Lung (tissue), 12 donors: ENCODE data around the gene ZSCAN9. TPM values are rescaled to one million over a fixed set of nuclear protein-coding genes. Genes with fewer than 3 reads are reported as not detected.

Experiments
- ATAC-seq: fragments of 200-7000 bp; cut with Tn5 transposase; one replicate; pipeline ENCODE4 v1.9.1; 2020; ENCODE audit warnings: moderate number of reproducible peaks; ENCODE audit not compliant: insufficient read depth, low FRiP score
- DNase-seq, 3 donors: peaks; one replicate each; pipeline ENCODE4 v3.0.0-alpha.2; 2013 to 2017
- H3K27ac ChIP-seq, 2 donors: one replicate each; pipeline ENCODE4 v1.5.1; 2013; ENCODE audit warnings: mild to moderate bottlenecking in 2 of 2, moderate library complexity in 2 of 2, control low read depth in 1 of 2, inconsistent platforms in 1 of 2, low read depth in 1 of 2, low read length in 1 of 2
- H3K27me3 ChIP-seq, 3 donors: one replicate each; pipeline ENCODE4 v1.5.1; 2013; ENCODE audit warnings: low read length in 2 of 3; ENCODE audit not compliant: control insufficient read depth in 3 of 3, insufficient read depth in 3 of 3
- H3K36me3 ChIP-seq, 4 donors: one replicate each; pipeline ENCODE4 v1.5.1; 2013; ENCODE audit warnings: low read length in 4 of 4, mild to moderate bottlenecking in 1 of 4, moderate library complexity in 1 of 4; ENCODE audit not compliant: control insufficient read depth in 4 of 4, insufficient read depth in 4 of 4
- H3K4me1 ChIP-seq, 5 donors: one replicate each; pipeline ENCODE4 v1.5.1; 2013; ENCODE audit warnings: low read length in 5 of 5, mild to moderate bottlenecking in 2 of 5, moderate library complexity in 1 of 5; ENCODE audit not compliant: control insufficient read depth in 5 of 5, insufficient read depth in 5 of 5
- H3K4me3 ChIP-seq: one replicate; pipeline ENCODE4 v1.5.1; 2013; ENCODE audit warnings: mild to moderate bottlenecking, control low read depth, moderate library complexity
- H3K9ac ChIP-seq, 2 donors: one replicate each; pipeline ENCODE4 v1.5.1; 2013; ENCODE audit warnings: low read length in 2 of 2, control low read depth in 1 of 2; ENCODE audit not compliant: insufficient read depth in 1 of 2
- H3K9me3 ChIP-seq, 4 donors: one replicate each; pipeline ENCODE4 v1.5.1; 2013; ENCODE audit warnings: low read length in 3 of 4, mild to moderate bottlenecking in 1 of 4, moderate library complexity in 1 of 4; ENCODE audit not compliant: control insufficient read depth in 4 of 4, insufficient read depth in 3 of 4
- WGBS, 2 donors: extraction: QIAGEN DNeasy Blood & Tissue Kit; methylation state at CpG; one replicate each; pipeline ENCODE4 v1.1.7; 2013; 5-methylcytosine and 5-hydroxymethylcytosine counted together
- polyA plus RNA-seq, 2 donors: library from polyadenylated mRNA; stranded (reverse); fragments of 200-250 nt; gene quantifications; one replicate each; pipeline ENCODE4 v1.2.1, GENCODE V29; 2013
- total RNA-seq, 2 donors: library from RNA; depleted of rRNA in 1 of 2; stranded (reverse); fragments of >200 nt in 1 of 2; gene quantifications; one replicate each; pipeline ENCODE4 v1.2.1, GENCODE V29; 2014 to 2021
- TF ChIP-seq, protein P1 (sequence below): IDR thresholded peaks from 2 replicates; pipeline ENCODE4 v1.5.1; 2012; ENCODE audit warnings: mild to moderate bottlenecking; ENCODE audit errors: control extremely low read depth, extremely low read depth
- donor health status: control.
- donor health status: control.
- donor health status: Bipolar disorder and iron deficiency.
- donor health status: healthy.
- donor health status: DM: yes; HTN: yes; CAD: no.

ZSCAN9 gene
- total and polyA plus RNA-seq, 4 donors: 7.2 to 16.8 (median 9.1) TPM

DNA sequence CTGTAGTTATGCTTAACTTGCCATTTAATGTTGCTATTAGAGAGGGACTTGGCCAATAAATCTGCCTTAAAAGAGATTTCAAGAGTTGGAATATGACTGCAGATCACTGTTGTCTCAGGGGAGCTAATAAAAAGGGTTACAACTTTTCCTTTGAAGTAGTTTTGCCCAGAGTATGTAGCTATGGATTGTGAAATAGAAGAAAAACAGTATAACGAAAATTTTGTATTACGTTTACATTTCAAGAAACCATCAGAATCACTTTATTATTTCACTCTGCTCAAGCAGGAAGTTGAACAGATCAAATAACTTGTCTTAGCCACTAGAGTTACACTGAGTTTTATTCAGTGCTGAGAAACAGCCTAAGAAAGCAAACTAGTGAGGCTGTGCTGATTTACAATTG lies 38.8 kb downstream of the ZSCAN9 start:
- no peak for ATAC-seq
- TF ChIP-seq, protein P1, sequence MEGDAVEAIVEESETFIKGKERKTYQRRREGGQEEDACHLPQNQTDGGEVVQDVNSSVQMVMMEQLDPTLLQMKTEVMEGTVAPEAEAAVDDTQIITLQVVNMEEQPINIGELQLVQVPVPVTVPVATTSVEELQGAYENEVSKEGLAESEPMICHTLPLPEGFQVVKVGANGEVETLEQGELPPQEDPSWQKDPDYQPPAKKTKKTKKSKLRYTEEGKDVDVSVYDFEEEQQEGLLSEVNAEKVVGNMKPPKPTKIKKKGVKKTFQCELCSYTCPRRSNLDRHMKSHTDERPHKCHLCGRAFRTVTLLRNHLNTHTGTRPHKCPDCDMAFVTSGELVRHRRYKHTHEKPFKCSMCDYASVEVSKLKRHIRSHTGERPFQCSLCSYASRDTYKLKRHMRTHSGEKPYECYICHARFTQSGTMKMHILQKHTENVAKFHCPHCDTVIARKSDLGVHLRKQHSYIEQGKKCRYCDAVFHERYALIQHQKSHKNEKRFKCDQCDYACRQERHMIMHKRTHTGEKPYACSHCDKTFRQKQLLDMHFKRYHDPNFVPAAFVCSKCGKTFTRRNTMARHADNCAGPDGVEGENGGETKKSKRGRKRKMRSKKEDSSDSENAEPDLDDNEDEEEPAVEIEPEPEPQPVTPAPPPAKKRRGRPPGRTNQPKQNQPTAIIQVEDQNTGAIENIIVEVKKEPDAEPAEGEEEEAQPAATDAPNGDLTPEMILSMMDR: no peak
- Histone ChIP-seq H3K9me3 (peaks cover 1 to 12% (median 6%) of the 10 kb centered on the region in 4 donors), H3K4me3 (no peak overlapping the region), H3K4me1 (peaks cover 3 to 16% (median 6%) of the 10 kb centered on the region in 5 donors), H3K36me3 (no peaks in the 10 kb centered on the region), H3K9ac (no peak overlapping the region), H3K27ac (no peak overlapping the region), H3K27me3 (peaks cover 0 to 8% (median 2%) of the 10 kb centered on the region in 3 donors)
- 35 to 43% methylated on average over 2 of the region's 2 CpGs for WGBS, 2 donors
- no peak for DNase-seq

DNA sequence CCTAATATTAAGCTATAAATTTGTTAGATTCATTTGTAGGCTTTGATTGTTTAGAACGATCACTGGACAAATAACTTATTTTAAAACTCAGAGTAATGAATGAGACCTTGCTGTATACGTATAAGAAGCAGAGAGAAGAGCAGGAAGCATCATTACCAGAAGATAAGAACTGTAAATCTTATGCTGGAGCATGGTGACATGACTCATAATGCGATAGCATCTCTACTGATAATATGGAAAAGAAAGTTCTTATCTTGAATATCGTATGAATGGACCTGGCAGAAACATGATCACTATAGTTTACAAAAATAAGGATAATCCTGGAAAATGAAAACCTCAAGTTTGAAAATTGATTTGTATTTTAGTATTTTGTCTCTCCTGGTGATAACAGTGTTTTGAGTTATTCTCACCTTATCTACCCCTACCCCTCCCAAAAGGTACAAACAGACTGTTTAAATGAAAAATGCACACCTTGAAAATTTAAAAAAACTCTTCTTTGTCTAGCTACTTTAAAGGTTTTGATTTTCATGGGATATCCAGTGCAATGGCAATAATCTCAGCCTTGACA lies 39.8 kb downstream of the ZSCAN9 start:
- no peak for ATAC-seq
- 48 to 56% methylated on average over 4 of the region's 4 CpGs for WGBS, 2 donors

DNA sequence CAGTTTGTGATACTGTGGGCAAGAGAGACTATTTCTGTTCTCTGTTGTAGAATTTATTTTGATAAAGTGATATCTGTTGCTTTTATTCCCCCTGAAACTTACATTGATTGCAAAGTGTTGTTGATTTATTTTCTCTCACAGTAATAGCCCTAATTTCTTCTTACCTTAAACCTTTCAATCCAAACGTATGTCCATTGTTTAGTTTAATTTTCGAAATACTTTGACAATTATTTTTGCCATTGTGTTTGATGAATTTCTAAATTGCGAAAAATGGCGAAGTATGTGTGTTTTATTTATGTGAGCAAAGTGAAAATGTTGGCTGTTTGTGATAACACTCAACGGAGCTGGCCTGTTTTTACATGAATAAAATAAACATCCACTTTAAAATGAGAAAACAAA lies 41.5 kb downstream of the ZSCAN9 start:
- Histone ChIP-seq H3K9me3 (peaks cover 0 to 3% (median 0%) of the 10 kb centered on the region in 4 donors), H3K27me3 (peaks cover 0 to 3% (median 2%) of the 10 kb centered on the region in 3 donors), H3K9ac (peak overlapping the region; percentile 95 to 99), H3K4me1 (peaks cover 0 to 13% (median 7%) of the 10 kb centered on the region in 5 donors), H3K4me3 (no peak overlapping the region), H3K36me3 (peaks cover 0 to 2% (median 0%) of the 10 kb centered on the region in 4 donors), H3K27ac (peak overlapping the region in 1 of 2 donors; percentile 88)
- ATAC-seq (no peak), DNase-seq (no peak)
- 5 to 10% methylated on average over 5 of the region's 5 CpGs for WGBS, 2 donors
- TF ChIP-seq, protein P1: no peak

More for the DNA sequence above, 39.8 kb downstream of the ZSCAN9 start:
- H3K36me3 ChIP-seq: no peaks in the 10 kb centered on the region
- TF ChIP-seq, protein P1: no peak
- no peak overlapping the region for H3K9ac ChIP-seq
- peaks cover 0 to 13% (median 7%) of the 10 kb centered on the region in 5 donors for H3K4me1 ChIP-seq
- no peak for DNase-seq
- H3K27me3 ChIP-seq: peaks cover 0 to 4% (median 2%) of the 10 kb centered on the region in 3 donors
- peaks cover 1 to 5% (median 4%) of the 10 kb centered on the region in 4 donors for H3K9me3 ChIP-seq
- H3K27ac ChIP-seq: no peak overlapping the region
- no peak overlapping the region for H3K4me3 ChIP-seq
